ENCODE results near the gene WFDC13. TPM values are rescaled to one million over a fixed set of nuclear protein-coding genes. Genes with fewer than 3 reads are reported as not detected.

The WFDC13 gene, protein sequence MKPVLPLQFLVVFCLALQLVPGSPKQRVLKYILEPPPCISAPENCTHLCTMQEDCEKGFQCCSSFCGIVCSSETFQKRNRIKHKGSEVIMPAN
- total RNA-seq, result not detected in 2 replicates

DNA sequence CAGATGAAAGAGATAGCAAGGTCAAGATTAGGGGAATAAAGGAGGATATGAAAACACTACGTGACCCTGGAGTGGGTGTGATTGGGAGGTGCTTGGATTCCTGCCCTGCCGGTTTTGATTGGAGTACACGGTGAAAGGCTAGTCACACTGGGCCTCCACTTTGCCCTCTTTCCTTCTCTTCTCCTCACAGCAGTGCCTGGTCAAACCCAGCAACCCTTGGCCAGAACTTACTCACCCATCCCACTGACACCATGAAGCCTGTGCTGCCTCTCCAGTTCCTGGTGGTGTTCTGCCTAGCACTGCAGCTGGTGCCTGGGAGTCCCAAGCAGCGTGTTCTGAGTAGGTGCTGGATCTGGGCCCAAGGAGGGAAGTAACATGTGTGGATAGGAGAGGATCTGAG, at the start of gene WFDC13:
Gene WFDC13, plus strand, starts transcription at position 166 of the 400 bp plus-strand sequence. Its CDS starts 86 bp downstream, at position 252.

GRCh38 chr20:45670139-45670538, 31.7 kb upstream of the WFDC13 start, which contains the start of gene WFDC11:
TSS of gene WFDC11 (minus strand) at chr20:45670239. CDS start at chr20:45650600, 19,639 bp downstream.

DNA sequence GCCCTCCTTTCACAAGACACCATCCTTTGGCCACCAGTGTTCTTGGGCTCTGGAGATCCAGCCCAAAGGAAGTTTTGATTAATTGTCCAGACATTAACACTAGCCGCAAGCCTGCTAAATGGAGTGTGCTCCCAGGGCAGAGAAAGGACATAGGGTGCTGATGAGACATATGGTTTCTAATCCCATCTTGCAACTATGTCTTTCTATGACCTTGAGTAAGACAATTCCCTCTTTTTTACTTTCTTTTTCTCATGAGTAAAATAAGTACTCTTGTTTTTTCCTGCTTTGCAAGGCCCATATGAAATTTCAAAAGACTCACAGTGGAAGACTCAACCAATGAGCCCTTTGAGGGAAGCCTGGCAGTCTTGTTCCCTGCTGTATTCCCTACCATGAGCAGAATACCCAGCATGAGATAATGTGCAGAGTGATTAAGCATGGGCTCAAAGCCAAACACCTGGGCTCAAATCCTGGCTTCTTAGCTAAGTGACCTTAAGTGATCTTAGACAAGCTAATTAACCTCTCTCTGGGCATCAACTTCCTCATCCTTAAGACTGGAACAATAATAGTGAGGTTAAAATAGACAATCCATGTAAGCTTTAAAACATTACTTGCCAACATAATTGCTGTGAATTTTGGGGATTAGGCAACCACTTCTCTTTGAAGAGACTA, 3.3 kb downstream of the WFDC13 start, which contains the start of gene WFDC10B:
Gene WFDC10B, minus strand, starts transcription at position 51 of the 669 bp plus-strand sequence. CDS start 19,027 bp downstream, outside the sequence.

DNA sequence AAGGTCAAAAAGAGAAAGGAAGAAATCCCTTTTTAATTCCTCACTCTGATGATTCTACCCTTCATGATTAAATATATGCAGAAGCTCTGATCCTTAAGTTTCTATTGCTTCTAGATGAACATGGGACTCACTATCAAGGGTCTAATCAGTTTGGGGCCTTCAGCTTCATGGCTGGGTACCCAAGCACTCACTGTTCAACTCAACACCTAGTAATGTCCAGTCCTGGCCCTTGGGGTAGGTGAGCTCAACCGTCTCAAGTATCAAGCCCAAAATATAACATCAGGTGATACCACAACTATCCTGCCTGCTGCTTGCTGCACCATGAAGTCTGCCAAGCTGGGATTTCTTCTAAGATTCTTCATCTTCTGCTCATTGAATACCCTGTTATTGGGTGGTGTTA, 20.2 kb downstream of the WFDC13 start, which contains the start of gene SPINT4:
Gene SPINT4, plus strand, starts transcription at position 301 of the 400 bp plus-strand sequence. Its CDS starts 21 bp downstream, at position 322.

Other genes starting within 250 kb of the WFDC13 start
- gene WFDC2, start 232.3 kb upstream of the WFDC13 start, total RNA-seq, result 1.3 and 4.9 TPM in 2 replicates
- not detected in 2 replicates for gene SPINT3, start 186.4 kb upstream of the WFDC13 start, total RNA-seq
- not detected in 2 replicates for gene WFDC6, start 162.6 kb upstream of the WFDC13 start, total RNA-seq
- gene EPPIN, start 154.6 kb upstream of the WFDC13 start, total RNA-seq, result not detected in 2 replicates
- gene WFDC8, start 122.8 kb upstream of the WFDC13 start, total RNA-seq, result not detected in 2 replicates
- gene WFDC10A, start 72.3 kb upstream of the WFDC13 start, total RNA-seq, result not detected in 2 replicates
- gene WFDC9, start 70.8 kb upstream of the WFDC13 start, total RNA-seq, result not detected in 2 replicates
- not detected in 2 replicates for gene WFDC11, start 31.8 kb upstream of the WFDC13 start, total RNA-seq
- gene WFDC10B, start 3.0 kb downstream of the WFDC13 start, total RNA-seq, result not detected in 2 replicates
- not detected in 2 replicates for gene SPINT4, start 20.3 kb downstream of the WFDC13 start, total RNA-seq
- gene WFDC3, start 89.8 kb downstream of the WFDC13 start, total RNA-seq, result 0.56 and 1.1 TPM in 2 replicates
- 10.8 and 24.2 TPM in 2 replicates for gene DNTTIP1, start 89.9 kb downstream of the WFDC13 start, total RNA-seq
- 95.7 and 112 TPM in 2 replicates for gene UBE2C, start 110.6 kb downstream of the WFDC13 start, total RNA-seq
- gene TNNC2, start 125.3 kb downstream of the WFDC13 start, total RNA-seq, result 0.21 TPM in 1 of 2 replicates, not detected in the other
- 23.2 and 37.3 TPM in 2 replicates for gene SNX21, start 131.8 kb downstream of the WFDC13 start, total RNA-seq
- gene ACOT8, start 155.4 kb downstream of the WFDC13 start, total RNA-seq, result 46.7 and 50.1 TPM in 2 replicates
- gene ZSWIM3, start 155.6 kb downstream of the WFDC13 start, total RNA-seq, result 0.74 and 2.4 TPM in 2 replicates
- 6.8 and 9.0 TPM in 2 replicates for gene ZSWIM1, start 179.2 kb downstream of the WFDC13 start, total RNA-seq
- 0.33 TPM in 1 of 2 replicates, not detected in the other for gene SPATA25, start 185.6 kb downstream of the WFDC13 start, total RNA-seq
- gene NEURL2, start 189.2 kb downstream of the WFDC13 start, total RNA-seq, result 2.0 and 2.3 TPM in 2 replicates
- 24.1 and 39.4 TPM in 2 replicates for gene CTSA, start 189.3 kb downstream of the WFDC13 start, total RNA-seq
- 68.9 and 99.4 TPM in 2 replicates for gene PLTP, start 210.1 kb downstream of the WFDC13 start, total RNA-seq
- 11.2 and 19.6 TPM in 2 replicates for gene PCIF1, start 232.6 kb downstream of the WFDC13 start, total RNA-seq

All from airway epithelial cell (primary cell).